SU-DHL-6 (cell line): ENCODE data around the gene PNMA8B.

ENCODE experiments used
- CTCF ChIP-seq: fragments of 200-600 bp; sonication (generic); IDR thresholded peaks from one replicate; pipeline ENCODE4 v1.5.1; 2017; ENCODE audit warnings: antibody characterized with exemption, mild to moderate bottlenecking, low read length, moderate library complexity; ENCODE audit not compliant: insufficient read depth, poor library complexity, severe bottlenecking
- EZH2phosphoT487 ChIP-seq: fragments of 200-600 bp; sonication (generic), shearing (Covaris generic); conservative IDR thresholded peaks from 2 replicates; pipeline ENCODE4 v1.6.1; 2018; ENCODE audit warnings: mild to moderate bottlenecking, antibody characterized with exemption, low read length, moderate library complexity, mixed read lengths

GRCh38 chr19:46450737-46451136, 44.9 kb downstream of the PNMA8B start:
- TF ChIP-seq CTCF (no peak), EZH2phosphoT487 (no peak)
